ENCODE results near the gene SLC2A10. TPM values are rescaled to one million over a fixed set of nuclear protein-coding genes. Genes with fewer than 3 reads are reported as not detected.

Gene SLC2A10
- total RNA-seq, 4 donors from 2014 or later, result 8.2 to 33.5 (median 15.2) TPM

DNA sequence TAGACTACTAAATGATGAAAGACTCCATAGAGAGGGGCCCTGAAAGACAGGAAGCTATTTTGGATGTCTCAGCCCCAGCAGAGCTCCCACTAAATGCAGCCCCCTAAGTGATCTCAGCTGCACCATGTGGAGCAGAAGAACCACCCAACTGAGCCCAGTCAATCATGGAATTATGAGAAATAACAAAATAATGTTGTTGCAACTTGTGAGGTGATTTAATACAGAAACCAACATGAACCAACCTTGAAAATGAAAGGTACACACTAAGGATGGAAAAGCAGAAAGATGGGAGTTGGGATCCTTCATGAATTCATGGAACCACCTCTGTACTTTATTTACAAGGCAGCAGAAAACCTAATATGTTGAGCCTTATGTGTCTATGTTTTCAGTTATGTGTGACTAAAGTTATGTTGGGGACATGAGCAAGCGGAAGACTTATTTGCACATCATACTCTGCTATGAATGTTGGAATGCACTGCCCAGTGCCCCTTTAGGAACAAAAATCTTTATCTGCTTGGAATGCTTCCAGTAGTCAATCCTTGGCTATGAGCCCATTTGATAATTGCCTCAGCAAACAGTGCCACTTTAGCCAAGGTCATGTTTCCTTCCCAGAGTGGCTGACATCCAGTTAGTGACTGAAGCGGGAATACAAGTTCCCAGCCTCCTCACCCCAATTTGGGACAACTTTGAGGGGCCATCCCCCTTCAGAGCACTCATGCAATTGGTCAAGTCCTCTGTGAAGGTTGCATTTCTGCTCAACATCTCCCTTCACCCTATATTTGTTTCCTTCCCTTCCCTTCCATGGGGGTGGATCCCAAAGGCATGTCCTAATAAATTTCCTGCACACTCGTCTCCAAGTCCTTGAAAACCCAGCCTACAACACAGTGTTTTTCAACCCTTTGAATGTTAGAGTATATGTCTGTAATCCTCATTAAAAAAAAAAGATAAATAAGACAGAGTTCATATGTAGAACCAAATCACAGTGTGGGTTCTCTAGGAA, 38.6 kb upstream of the SLC2A10 start:
- 59 to 60% methylated on average over 2 to 3 of the region's 3 CpGs for WGBS, 2 donors (ENCODE audit: low coverage in 1 of 2)
- no peak for TF ChIP-seq EP300 (IDR thresholded peaks at IDR 0.05; ENCODE audit: low read depth)
- TF ChIP-seq, protein P1, sequence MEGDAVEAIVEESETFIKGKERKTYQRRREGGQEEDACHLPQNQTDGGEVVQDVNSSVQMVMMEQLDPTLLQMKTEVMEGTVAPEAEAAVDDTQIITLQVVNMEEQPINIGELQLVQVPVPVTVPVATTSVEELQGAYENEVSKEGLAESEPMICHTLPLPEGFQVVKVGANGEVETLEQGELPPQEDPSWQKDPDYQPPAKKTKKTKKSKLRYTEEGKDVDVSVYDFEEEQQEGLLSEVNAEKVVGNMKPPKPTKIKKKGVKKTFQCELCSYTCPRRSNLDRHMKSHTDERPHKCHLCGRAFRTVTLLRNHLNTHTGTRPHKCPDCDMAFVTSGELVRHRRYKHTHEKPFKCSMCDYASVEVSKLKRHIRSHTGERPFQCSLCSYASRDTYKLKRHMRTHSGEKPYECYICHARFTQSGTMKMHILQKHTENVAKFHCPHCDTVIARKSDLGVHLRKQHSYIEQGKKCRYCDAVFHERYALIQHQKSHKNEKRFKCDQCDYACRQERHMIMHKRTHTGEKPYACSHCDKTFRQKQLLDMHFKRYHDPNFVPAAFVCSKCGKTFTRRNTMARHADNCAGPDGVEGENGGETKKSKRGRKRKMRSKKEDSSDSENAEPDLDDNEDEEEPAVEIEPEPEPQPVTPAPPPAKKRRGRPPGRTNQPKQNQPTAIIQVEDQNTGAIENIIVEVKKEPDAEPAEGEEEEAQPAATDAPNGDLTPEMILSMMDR (IDR thresholded peaks at IDR 0.05), result no peak
- no peak for TF ChIP-seq POLR2A (IDR thresholded peaks at IDR 0.05)
- no peak for TF ChIP-seq POLR2AphosphoS5 (IDR thresholded peaks at IDR 0.05)
- no peak overlapping the region for H3K27ac ChIP-seq
- no peaks in the 10 kb centered on the region for H3K36me3 ChIP-seq
- no peaks in the 10 kb centered on the region for H3K9me3 ChIP-seq
- no peak overlapping the region for H3K4me3 ChIP-seq
- H3K4me1 ChIP-seq, result no peaks in the 10 kb centered on the region
- intact Hi-C loops (cut with DNase I; ENCODE audit: low total_unique reads), result loop anchor here (10.0 kb wide), 1 partner anchor 624 kb away; no protein-coding TSS in a partner anchor
- no peaks in the 10 kb centered on the region for H3K27me3 ChIP-seq
- in situ Hi-C loops (cut with MboI; ENCODE audit: low pct_ligation_motif_present in 1 of 4, low pct_unique_long_range_greater_than_20kb in 1 of 4, low sequenced_read_pairs in 3 of 4), result loop anchor here in 1 of 4 donors (10.0 kb wide), 1 partner anchor 146 kb away; no protein-coding TSS in a partner anchor
- no peak for DNase-seq

DNA sequence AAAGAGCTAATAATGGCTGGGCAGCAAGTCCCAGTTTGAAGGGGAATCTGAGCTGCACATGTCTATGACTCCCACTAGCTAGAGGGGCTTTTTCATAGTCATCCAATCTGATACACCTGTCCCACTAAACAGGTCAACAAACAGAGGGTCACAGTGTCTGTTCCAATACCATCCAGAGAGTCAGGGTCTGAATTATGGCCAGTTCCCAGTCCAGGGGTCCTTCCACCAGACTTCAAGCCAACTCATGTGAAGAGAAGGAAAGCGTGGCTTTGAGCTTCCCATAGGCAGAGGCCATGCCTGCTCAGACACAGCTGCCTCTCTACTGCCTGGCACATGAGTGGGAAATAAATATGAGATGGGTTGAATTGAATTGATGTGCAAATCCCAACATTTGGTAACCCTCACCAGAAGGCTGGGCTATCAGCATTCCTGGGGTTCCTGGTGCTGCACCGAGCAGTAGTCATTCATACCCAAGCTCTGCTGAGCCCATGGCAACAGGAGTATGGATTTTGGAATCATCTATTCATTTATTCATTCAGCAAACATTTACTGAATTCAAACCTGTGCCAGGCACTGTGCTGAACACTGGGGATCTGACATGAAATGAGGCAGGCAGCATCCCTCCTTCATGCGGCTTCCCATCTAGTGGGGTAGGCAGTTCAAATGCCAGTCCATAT, 37.4 kb upstream of the SLC2A10 start:
- H3K4me3 ChIP-seq, result no peak overlapping the region
- H3K27ac ChIP-seq, result no peak overlapping the region
- DNase-seq, result no peak
- 100% methylated on average over 1 to 3 of the region's 3 CpGs for WGBS, 2 donors (ENCODE audit: low coverage in 1 of 2)
- no peaks in the 10 kb centered on the region for H3K36me3 ChIP-seq
- in situ Hi-C loops (cut with MboI; ENCODE audit: low pct_ligation_motif_present in 1 of 4, low pct_unique_long_range_greater_than_20kb in 1 of 4, low sequenced_read_pairs in 3 of 4), result loop anchor here in 1 of 4 donors (10.0 kb wide), 1 partner anchor 147 kb away; no protein-coding TSS in a partner anchor
- H3K4me1 ChIP-seq, result no peaks in the 10 kb centered on the region
- H3K9me3 ChIP-seq, result no peaks in the 10 kb centered on the region
- TF ChIP-seq POLR2A (IDR thresholded peaks at IDR 0.05) (no peak), EP300 (IDR thresholded peaks at IDR 0.05; ENCODE audit: low read depth) (no peak), POLR2AphosphoS5 (IDR thresholded peaks at IDR 0.05) (no peak)
- TF ChIP-seq, protein P1 (IDR thresholded peaks at IDR 0.05), result no peak
- no peaks in the 10 kb centered on the region for H3K27me3 ChIP-seq
- intact Hi-C loops (cut with DNase I; ENCODE audit: low total_unique reads), result loop anchor here (10.0 kb wide), 1 partner anchor 623 kb away; no protein-coding TSS in a partner anchor

DNA sequence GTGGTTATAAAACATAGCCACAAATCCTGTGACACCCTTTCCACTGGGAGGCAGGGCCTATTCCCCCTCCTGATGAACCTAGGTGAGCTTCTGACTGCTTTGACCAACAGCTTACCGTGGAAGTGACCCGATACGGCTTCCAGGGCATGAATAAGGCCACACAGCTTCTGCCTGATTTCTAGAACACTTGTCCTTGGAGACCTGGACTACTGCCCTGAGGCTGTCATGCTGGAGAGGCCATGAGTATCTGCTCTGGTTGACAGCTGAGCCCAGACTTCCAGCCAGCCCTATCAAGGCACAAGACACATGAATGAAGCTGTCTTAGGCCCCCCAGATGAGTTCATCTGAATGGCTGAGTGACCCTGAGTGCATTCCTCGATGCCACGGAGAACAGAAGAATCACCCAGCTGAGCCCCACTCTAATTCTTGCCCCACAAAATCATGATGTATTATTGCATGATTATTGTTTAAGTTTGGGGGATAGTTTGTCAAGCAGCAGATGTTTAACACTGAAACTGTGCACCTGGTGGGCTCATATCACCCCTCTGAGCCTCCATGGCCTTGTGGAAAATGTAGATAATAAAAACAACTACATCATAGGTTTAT, 36.8 kb upstream of the SLC2A10 start:
- intact Hi-C loops (cut with DNase I; ENCODE audit: low total_unique reads), result loop anchor here (10.0 kb wide), 1 partner anchor 622 kb away; no protein-coding TSS in a partner anchor
- DNase-seq, result no peak
- H3K4me1 ChIP-seq, result no peaks in the 10 kb centered on the region
- no peak overlapping the region for H3K4me3 ChIP-seq
- in situ Hi-C loops (cut with MboI; ENCODE audit: low pct_ligation_motif_present in 1 of 4, low pct_unique_long_range_greater_than_20kb in 1 of 4, low sequenced_read_pairs in 3 of 4), result loop anchor here in 1 of 4 donors (10.0 kb wide), 1 partner anchor 148 kb away; no protein-coding TSS in a partner anchor
- H3K27ac ChIP-seq, result no peak overlapping the region
- no peaks in the 10 kb centered on the region for H3K9me3 ChIP-seq
- H3K36me3 ChIP-seq, result no peaks in the 10 kb centered on the region
- TF ChIP-seq POLR2A (IDR thresholded peaks at IDR 0.05) (no peak), EP300 (IDR thresholded peaks at IDR 0.05; ENCODE audit: low read depth) (no peak), POLR2AphosphoS5 (IDR thresholded peaks at IDR 0.05) (no peak)
- TF ChIP-seq, protein P1 (IDR thresholded peaks at IDR 0.05), result no peak
- H3K27me3 ChIP-seq, result no peaks in the 10 kb centered on the region
- WGBS, 2 donors (ENCODE audit: low coverage in 1 of 2), result 88% methylated on average over 5 of the region's 5 CpGs; no CpG with 5 or more reads in 1 of the 2 donors
